ENCODE data around the gene NECAB2.

The NECAB2 gene

DNA sequence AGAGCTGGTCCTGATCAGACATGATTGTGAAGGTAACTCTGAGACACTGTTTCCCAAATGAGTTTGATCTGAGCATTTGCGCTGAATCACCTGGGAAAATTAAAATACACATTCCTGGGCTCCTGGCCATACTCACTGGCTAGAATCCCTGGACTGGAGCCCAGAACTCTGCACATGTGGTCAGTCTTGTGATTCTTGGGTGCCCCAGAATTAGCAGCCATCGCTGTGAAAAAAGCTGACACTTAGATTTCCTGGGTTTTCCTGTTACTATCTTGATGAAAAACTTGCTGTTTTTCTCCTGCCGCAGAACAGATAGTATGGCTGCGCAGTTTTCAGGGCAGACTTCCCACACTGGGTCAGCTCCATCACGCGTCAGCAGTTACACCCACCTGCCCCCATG, 24.6 kb downstream of the NECAB2 start:
- no peak for DNase-seq (ENCODE audit: low read depth)

DNA sequence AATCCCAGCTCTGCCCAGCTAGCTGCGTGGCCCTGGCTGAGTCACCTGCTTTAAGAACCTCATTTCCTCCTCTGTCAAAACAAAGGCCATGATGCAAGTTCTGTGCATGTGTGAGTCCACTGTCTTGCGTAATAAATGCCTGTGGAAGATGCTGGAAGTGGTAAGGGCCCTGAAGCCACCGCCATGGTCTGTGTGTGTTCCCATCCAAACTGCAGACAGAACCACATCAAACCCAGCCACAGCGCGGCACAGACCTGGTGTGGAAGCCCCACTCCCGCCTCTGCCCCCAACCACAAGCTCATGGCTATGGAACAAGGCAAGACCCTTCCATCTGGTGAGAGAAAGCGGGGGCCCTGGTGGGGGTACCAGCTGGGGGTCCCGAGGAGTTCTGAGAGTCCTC, 26.0 kb downstream of the NECAB2 start:
- DNase-seq (ENCODE audit: low read depth) = no peak

DNA sequence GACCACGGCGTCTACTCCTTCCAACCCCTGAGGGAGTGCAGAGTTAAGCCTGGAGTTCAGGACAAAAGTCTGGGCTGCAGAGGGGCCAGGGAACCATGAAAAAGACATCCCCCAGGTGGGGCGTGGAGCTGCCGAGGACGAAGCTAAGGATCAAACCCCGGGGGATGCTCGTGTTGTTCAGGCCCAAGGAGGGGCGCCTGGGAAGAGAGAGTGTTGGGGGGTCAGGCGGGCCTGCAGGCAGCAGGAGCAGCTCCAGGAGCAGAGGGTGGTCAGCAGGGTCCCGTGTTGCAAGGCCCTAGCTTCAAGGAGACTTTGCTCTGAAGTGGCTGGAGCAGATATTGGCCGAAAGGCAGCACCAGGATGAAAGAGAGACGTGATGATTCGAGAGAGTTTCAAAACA, 26.7 kb downstream of the NECAB2 start:
- DNase-seq (ENCODE audit: low read depth) = no peak

DNA sequence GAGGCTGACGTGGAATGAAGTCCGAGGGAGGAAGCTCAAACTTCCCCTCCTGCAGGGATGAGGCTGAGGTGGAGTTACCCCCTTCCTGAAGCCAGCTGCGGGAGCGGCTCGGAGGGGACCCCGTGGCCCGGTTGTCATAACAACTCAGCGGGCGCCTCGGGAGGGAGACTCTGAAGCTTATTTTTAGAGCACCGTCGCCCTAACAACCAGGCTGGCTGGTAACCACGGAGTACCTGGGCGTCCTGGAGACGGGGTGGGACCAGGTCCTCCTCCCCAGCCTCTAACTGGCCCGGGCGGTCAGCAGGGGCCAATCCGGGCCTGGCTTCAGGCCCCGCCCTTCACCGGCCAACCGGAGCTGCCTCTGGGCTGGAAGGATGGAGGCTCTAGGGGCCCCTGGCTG, 27.7 kb downstream of the NECAB2 start:
- no peak for DNase-seq (ENCODE audit: low read depth)

DNA sequence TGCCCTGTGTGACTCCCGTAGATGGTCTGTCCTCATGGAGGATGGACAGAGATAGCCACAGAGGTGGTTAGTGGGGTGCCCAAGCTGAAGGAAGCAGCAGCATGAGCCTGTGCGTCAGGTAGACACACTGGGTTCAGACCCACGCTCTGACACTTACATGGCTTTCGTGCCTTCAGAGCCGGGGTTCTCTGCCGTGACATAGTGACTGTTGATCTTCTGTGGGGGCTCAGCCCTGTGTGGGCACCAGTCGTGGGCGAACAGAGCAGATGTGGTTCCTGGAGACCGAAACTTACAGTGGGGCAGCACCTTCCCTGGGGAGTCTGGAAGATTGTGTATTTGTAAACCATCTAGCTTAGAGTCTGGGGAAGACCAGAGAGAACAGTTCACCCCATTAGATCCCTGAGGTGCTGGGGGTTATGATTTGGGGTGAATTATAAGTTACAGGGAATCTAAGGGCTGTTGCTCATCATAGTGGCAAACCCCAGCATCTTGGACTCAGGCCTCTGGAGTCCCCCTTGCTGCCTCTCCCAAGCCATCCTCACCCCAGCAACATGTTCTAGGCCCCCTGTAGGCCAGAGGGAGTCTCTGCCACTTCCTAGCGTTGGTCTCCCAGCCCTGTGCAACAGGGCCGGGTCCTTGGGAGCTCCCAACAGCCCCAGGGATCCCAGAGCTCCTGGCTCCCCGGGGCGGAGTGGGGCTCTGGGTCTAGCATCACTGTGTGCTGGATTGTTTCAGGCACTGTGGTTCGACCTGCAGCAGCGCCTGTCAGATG, 28.6 kb downstream of the NECAB2 start:
- DNase-seq (ENCODE audit: low read depth) = no peak

DNA sequence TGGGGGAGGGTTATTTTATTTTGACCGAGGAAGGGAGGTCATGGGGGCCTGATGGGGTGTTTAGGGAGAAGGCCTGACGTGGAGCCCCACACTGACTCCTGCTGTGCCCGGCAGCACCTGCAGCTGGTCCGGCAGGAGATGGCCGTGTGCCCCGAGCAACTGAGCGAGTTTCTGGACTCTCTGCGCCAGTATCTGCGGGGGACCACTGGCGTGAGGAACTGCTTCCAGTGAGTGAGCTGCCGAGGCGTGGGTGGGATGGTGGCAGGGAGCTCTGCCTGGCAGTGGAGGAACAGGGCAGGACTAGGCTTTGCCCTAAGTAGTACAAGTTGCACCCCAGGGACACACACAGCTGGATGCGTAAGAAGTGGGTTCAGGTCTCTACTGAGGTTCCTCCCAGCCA, 30.0 kb downstream of the NECAB2 start:
- DNase-seq (ENCODE audit: low read depth) = no peak

DNA sequence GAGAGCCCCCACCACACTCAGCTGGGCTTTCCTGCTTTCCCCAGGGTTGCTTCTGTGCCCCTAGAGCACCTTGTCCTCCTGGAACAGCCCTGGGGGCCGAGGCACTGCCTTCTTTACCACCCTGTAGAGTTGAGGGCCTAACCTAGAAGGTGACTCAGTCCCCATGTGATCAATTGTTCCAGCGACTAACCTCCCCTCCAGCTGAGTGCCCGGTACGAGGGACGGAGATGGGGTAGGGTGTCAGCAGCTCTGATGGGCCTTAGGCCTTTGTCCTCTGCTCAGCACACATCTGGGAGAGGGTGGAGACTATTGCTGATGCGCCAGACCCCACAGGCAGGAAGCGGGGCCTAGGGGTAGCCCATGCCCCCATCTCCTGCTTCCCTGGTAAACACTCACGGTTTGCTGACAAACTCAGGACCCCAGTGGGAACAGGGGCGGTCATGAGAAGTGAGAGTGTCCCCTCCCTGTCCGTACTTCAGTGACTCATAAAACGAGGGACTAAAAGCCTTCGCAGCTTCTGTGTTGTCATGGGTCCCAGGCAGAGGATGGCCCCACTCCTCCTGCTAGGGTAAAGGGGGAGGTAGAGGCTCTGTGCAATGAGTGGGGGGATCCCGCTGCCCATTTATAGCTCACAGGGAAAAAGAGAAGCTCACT, 33.1 kb downstream of the NECAB2 start:
- DNase-seq (ENCODE audit: low read depth) = no peak

DNA sequence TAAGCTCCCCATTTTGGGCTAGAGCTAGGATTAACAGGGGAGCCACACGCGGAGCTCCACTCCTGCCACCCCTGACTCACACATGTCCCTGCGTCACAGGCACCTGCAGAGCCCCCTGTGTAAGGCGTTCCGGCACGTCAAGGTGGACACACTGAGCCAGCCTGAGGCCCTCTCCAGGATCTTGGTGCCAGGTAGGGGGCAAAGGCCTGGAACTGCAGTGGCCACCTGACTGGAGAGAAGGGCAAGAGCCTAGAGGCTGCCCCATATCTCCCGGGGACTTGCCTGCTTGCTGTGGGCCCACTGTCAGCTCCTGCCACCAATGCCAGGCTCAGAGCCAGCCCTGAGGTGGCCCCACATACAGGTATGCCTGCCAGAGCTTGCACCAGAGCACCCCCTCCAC, 33.7 kb downstream of the NECAB2 start:
- DNase-seq (ENCODE audit: low read depth) = no peak

DNA sequence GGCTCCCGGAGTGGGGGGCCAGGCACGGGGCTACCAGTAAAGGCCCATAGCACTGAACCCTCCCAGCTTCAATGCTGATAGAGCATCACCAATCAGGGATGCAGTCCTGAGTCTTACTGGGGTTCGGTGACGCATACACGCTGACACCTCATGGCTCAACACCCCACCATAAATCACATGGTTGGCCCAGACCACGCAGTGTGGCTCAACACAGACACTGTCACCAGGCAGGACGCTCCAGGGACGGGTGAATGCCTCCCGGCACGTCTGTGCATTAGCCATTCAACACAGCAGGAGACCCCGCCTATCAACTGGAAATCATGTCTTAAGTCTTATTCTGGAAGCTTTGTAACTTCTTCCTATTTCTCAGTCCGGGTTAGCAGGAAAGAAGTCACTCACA, 35.0 kb downstream of the NECAB2 start:
- no peak for DNase-seq (ENCODE audit: low read depth)

DNA sequence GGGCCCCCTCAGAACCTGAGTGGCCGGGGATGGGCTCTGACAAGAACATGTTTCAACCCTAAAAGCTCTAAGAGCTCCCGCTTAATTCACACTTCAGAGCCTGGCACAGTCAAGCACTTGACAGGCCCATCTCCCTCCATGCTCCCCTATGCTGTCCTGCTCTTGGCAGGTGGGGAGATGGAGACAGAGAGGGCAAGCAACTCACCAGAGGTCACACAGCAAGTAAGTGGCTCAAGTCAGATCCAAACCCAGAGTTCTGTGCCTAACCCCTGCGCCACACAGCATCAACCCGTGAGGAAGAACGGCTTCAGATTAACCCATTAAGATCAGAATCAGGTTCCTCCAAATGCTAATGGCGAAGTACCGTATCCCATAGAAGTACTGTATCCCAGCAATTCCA, 36.4 kb downstream of the NECAB2 start:
- no peak for DNase-seq (ENCODE audit: low read depth)

DNA sequence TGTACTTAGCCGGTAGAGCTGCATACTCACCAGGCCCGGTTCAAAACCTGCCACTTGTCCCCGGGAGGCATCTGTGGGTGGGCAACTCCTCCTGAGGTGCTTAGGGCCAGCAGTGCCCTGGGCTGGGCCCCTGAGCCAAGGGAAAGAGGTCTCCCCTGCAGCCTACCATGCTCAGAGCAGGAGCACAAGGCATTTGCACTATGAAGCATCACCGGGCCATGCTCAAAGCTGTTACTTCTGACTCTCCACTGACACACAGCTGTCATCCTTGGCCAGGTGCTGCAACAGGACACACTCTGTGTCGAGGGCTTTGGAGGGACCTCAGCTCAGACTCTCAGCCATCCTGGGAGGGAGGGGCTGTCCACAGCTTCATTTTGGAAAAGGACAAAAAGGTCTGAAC, 37.3 kb downstream of the NECAB2 start:
- DNase-seq (ENCODE audit: low read depth) = no peak

DNA sequence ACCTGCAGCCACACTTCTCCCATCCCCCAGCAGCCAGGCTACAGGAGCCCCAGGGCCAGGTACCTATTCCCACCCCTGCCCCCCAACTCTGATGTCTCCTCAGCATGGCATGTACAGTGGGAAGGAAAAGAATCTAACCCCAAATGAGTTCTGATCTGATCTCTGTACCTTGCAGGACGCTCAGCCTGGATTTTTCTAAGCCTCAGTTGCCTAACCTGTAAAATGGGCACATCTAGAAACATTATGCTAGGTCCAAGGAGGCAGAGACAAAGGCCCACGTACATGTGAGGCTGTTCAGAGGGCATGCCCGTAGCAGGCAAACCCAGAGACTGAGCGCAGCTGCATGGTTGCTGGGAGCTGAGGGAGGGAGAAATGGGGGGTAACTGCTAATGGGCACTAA, 39.5 kb downstream of the NECAB2 start:
- DNase-seq (ENCODE audit: low read depth) = no peak

DNA sequence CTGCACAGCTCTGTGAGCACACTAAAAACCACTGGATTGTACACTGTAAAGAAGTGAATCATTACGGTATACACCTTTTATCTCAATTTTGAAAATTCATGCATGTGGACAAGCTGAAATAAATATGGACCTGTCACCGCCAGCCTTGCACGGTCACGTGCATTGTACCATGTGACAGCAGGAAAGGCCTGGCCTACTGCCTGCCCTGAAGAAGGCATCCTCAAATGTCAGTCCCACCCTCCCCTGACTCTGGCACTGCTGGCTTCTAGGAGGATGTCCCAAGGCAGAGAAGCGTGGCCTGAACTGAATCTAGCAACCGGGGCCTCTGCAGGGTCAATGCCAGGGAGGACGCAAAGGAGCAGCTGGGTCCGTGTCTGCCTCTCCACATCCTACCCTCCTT, 39.9 kb downstream of the NECAB2 start:
- no peak for DNase-seq (ENCODE audit: low read depth)

DNA sequence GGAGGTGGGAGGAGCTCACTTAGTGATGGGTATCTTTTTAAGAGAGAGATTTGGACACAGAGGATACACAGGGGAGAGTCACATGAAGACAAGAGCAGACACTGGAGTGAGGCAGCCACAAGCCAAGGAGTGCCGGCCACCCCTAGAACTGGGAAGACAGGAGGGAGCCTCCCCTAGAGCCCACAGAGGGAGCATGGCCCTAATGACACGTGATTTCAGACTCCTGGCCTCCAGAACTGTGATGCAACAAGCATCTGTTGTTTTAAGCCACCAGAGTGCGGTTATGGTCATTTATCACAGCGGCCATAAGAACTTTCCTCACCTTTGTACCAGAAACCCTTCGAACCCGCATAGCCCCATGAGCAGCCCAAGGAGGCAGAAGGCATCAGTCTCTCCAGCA, 41.2 kb downstream of the NECAB2 start:
- DNase-seq (ENCODE audit: low read depth) = no peak

DNA sequence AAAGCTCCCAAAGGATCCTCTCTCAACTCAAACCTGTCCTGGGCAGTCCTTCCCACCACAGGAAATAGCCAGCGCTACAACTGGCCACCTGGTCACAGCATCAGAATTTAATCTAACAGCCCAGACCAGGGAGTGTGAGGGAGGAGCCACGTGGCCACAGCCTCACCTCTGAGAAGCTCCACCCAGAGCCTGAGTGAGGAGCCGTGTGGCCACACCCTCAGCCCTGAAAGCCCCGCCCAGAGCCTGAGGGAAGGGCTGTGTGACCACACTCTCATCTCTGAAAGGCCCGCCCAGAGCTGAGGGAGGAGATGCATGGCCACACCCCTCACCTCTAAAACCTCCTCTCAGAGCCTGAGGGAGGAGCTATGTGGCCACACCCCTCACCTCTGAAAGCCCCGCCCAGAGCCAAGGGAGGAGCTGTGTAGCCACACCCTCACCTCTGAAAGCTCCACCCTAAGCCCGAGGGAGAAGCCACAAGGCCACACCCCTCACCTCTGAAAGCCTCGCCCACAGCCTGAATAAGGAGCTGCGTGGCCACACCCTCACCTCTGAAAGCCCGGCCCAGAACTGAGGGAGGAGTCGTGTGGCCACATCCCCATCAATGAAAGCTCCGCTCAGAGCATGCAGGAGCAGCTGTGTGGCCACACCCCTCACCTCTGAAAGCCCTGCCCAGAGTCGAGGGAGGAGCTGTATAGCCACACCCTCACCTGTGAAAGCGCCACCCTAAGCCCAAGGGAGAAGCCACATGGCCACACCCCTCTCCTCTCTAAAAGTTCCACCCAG, 45.9 kb downstream of the NECAB2 start:
- DNase-seq (ENCODE audit: low read depth) = peak; percentile 72

DNA sequence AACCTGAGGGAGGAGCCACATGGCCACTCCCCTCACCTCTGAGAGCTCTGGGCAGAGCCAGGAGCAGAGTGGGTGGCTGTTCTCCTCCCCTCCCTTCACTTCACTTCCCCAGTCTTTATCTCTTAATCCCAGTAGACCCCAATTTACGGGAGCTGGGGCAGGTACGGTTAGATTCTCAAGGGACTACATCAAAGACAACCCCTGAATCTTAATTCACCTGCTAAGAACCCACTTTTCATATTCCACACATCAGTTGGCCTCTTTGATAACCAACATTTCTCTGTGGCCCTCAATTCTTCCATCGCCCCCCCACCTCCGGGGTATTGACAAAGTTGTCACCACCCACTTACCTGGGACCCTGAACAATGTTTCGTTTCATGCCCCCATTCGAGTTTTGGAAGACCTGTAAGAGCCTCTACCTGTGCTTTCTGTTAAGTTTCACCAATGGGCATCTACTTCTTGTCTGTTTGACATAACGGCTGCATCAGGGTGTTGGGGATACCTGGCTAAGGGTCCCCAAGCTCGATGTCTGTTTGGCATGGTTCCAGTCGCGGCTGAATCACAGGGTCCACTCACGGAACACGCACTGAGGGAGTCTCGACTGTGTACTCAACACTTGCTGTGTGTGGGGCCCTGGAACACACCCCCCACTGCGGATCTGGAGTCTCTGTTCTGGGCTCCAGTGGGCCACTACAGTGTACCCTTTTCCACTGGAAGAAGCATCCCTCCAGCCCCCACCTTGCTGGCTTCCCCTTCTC, 46.7 kb downstream of the NECAB2 start:
- DNase-seq (ENCODE audit: low read depth) = no peak

DNA sequence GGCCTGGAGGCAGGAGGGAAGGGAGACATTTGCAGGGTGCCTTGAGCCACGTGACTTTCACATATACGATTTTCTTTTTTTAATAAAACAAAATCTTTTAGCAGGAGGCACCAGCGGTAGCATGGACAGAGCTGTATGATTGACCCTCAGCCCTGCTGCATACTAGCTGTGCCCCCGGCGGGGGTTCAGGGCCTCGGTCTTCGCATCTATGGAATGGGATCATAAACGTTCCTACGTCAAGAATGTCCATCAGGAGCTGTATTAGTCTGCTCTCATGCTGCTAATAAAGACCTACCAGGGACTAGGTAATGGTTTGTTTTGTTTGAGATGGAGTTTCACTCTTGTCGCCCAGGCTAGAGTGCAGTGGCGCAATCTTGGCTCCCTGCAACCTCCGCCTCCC, 47.4 kb downstream of the NECAB2 start:
- no peak for DNase-seq (ENCODE audit: low read depth)

DNA sequence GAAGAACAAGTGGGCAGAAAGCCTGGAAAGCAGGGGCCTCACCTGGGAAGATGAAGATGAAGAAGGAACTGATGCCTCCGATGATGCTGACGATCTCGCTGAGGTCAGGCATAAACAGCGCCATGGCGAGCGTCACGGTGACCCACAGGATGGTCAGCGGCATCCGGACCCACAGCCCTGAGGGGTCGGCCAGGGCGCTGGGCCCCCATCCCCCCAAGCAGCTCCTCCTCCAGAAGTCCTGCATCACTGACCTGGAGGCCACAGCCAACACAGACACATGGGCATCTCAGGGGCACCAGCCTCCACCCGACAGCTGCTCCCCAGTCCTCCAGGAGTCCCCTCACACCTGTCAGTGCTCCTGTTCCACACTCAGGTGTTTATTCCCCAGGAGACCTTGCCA, 48.4 kb downstream of the NECAB2 start:
- no peak for DNase-seq (ENCODE audit: low read depth)

DNA sequence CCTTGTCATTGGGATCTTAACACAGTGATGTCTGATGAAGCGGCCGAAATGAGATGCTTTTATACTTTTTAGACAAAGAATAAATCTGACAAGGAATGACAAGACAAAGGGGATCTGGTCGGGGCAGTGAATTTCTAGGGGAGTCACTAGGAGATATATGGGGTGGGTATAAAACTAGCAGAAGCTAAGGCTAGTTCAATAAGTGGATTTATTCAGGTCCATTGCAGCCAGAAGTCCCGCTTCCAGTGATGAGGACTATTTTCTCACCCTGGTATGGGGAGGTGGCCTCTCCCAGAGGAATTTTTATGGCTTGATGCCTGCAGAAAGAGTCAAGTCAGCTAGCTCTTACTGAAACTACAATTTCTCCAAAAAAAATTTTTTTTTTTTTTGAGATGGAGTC, 50.7 kb downstream of the NECAB2 start:
- DNase-seq (ENCODE audit: low read depth) = no peak

DNA sequence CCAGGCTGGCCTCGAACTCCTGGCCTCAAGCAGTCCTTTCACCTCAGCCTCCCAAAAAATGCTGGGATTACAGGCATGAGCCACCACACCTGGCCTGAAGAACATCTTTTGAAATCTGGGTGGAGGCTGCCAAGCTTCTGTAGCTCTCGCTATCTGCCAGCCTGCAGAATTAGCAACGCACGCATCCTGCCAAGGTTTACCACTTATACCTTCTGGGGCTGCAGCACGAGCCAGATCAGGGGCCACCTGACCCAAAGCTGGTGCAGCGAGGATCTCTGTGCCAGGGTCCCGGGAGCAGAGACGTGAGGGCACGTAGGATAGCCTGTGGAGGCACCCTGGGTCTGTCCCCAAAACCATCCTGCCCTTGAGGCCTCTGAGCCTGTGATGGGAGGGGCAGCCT, 52.3 kb downstream of the NECAB2 start:
- no peak for DNase-seq (ENCODE audit: low read depth)

DNA sequence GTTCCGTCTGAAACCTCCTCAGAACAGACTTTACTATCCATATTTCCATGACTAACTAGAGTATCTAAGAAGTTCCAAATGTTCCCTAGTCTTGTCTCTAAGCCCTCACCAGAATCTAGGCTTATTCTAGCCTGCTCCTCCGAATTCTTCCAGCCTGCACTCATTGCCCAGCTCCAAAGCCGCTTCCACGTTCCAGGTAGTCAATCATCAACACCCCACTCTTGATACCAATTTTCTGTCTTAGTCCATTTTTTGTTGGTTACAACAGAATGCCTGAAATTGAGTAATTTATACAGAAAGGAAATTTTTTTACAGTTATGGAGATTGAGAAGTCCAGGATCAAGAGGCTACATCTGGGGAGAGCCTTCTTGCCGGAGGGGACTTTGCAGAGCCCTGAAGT, 53.4 kb downstream of the NECAB2 start:
- DNase-seq (ENCODE audit: low read depth) = no peak

DNA sequence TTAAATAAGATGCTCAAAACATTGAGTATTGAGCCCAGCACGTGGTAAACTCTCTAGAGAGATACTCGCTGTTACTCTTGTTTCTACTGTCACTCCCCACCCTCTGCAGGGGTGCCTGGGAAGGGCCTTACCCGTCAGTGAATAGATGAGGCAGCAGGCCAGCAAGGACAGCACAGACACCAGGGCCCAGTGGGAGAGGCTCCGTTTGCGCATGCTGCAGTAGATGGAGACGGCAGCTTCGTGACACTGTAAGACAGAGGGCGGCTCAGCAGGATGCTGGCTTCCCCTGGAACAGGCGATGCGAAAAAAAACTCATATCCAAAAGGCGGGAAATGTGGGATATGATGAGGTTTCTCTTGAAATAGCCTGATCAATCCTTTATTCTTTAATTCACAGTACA, 54.6 kb downstream of the NECAB2 start:
- DNase-seq (ENCODE audit: low read depth) = no peak

DNA sequence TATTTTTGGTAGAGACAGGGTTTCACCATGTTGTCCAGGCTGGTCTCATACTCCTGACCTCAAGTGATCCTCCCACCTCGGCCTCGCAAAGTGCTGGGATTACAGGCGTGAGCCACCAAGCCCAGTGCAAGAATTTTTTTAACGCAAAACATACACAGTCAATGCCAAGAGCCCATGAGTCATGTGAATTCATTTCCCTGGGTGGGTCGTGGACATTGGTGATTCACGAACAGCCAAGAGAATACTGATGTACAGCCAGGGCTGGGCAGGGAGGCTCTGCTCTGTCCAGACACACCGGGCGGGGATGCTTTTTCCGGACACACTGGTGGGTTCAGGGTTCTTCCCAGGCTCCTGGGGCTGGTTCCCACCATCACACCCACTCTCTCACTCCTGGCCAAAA, 56.8 kb downstream of the NECAB2 start:
- DNase-seq (ENCODE audit: low read depth) = no peak
